RPMI8226 (cell line): ENCODE data around the gene VPS51.
"Not testable (repeated sequence)": the region's sequence is repeated elsewhere in the genome, so short reads cannot be mapped to it uniquely, and the experiment has no call there.

Experiments used
- DNase-seq: peaks from one replicate; pipeline ENCODE4 v3.0.0-alpha.2; 2015

Gene VPS51

GRCh38 chr11:65108469-65109123, 12.6 kb downstream of the VPS51 start:
- DNase-seq: no peak

- DNase-seq: no peak
Observed at GRCh38 chr11:65109231-65110198, 13.5 kb downstream of the VPS51 start.

- DNase-seq: peak; percentile 93
Observed at GRCh38 chr11:65110354-65110861, 14.4 kb downstream of the VPS51 start.

- no peak for DNase-seq
Observed at GRCh38 chr11:65111159-65111743, 15.2 kb downstream of the VPS51 start.

GRCh38 chr11:65111744-65112545, 15.9 kb downstream of the VPS51 start, which contains the start of gene TM7SF2:
TSS of gene TM7SF2 (plus strand) at chr11:65111872. CDS start at chr11:65112016, 144 bp downstream.
- DNase-seq: peak; percentile 100

GRCh38 chr11:65112546-65113360, 16.7 kb downstream of the VPS51 start:
- peak; percentile 87 for DNase-seq

- DNase-seq: no peak
Observed at GRCh38 chr11:65113361-65113756, 17.3 kb downstream of the VPS51 start.

- DNase-seq: no peak
Observed at GRCh38 chr11:65113839-65114238, 17.8 kb downstream of the VPS51 start.

- no peak for DNase-seq
Observed at GRCh38 chr11:65114538-65115171, 18.6 kb downstream of the VPS51 start.

- no peak for DNase-seq
Observed at GRCh38 chr11:65115361-65116082, 19.5 kb downstream of the VPS51 start.

GRCh38 chr11:65116370-65117205, 20.6 kb downstream of the VPS51 start:
- DNase-seq: peak; percentile 77

GRCh38 chr11:65117206-65118096, 21.4 kb downstream of the VPS51 start, which contains the start of gene ZNHIT2:
TSS of gene ZNHIT2 (minus strand) at chr11:65117701. CDS start at chr11:65117653, 48 bp downstream.
- DNase-seq: peak; percentile 100

- DNase-seq: no peak
Observed at GRCh38 chr11:65118097-65118837, 22.3 kb downstream of the VPS51 start.

GRCh38 chr11:65118891-65119669, 23.1 kb downstream of the VPS51 start:
- not testable (repeated sequence) for DNase-seq

GRCh38 chr11:65119670-65119995, 23.6 kb downstream of the VPS51 start:
- no peak for DNase-seq

GRCh38 chr11:65120831-65121230, 24.8 kb downstream of the VPS51 start:
- DNase-seq: no peak

GRCh38 chr11:65121447-65121864, 25.4 kb downstream of the VPS51 start:
- peak; percentile 58 for DNase-seq
